M059J (cell line): ENCODE measurements around the gene RGS9. TPM values are rescaled to one million over a fixed set of nuclear protein-coding genes. Genes with fewer than 3 reads are reported as not detected.
"Not testable (repeated sequence)": the region's sequence is repeated elsewhere in the genome, so short reads cannot be mapped to it uniquely, and the experiment has no call there.

Experiments used
- DNase-seq: peaks from one replicate; pipeline ENCODE4 v3.0.0-alpha.2; 2012; ENCODE audit warnings: low read depth
- total RNA-seq: library from RNA; depleted of rRNA; stranded (reverse); fragments of >200 nt; shearing (Covaris generic); gene quantifications from 2 replicates; pipeline ENCODE4 v1.2.3, GENCODE V29; 2014

The RGS9 gene
- total RNA-seq, 1 experiment from 2014 or later, result 5.4 TPM

- DNase-seq, result no peak
Observed at GRCh38 chr17:65156185-65156834, 19.1 kb downstream of the RGS9 start.

- DNase-seq, result no peak
Observed at GRCh38 chr17:65156835-65157565, 19.8 kb downstream of the RGS9 start.

- DNase-seq, result no peak
Observed at GRCh38 chr17:65158041-65158440, 20.9 kb downstream of the RGS9 start.

DNA sequence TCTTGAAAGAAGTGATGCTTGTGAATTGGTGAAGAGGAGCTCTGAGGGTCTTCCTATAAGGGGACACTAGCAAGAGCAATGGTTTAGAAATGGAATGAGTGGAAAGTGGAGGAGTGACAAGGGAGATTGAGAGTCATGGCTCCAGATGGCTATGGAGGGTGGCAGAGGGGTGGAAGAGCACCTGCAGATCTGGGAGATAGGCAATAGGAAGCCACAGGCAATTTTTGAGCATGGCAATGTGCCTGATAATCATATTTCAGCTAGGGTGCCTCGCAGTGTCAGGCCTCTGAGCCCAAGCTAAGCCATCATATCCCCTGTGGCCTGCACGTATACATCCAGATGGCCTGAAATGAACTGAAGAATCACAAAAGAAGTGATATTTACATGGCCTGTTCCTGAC, 21.5 kb downstream of the RGS9 start:
- DNase-seq, result no peak

- DNase-seq, result no peak
Observed at GRCh38 chr17:65160516-65160915, 23.3 kb downstream of the RGS9 start.

DNA sequence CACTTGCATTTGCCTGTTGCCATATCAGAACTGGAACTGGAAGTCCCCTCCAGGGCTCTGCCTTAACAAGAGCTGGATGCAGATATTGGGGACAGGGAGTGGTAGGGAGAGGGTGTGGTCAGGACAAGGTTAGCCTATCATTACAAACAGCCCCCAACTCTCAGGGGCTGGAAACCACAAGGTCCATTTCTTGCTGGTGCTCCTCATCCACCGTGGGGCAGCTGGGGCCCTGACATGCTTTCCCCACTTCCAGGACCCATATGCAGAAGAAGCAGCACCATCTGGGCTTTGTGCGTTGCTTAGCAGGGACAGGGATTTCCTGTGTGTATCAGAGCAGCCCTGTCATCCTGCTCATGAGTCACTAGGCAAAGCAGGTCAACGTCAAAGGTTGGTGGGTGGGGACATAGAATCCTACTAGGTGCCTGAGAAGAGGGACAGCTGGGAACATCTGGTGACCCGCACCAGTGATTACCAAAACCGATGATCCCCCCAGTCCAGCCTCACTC, 26.9 kb downstream of the RGS9 start:
- peak; percentile 75 for DNase-seq

DNA sequence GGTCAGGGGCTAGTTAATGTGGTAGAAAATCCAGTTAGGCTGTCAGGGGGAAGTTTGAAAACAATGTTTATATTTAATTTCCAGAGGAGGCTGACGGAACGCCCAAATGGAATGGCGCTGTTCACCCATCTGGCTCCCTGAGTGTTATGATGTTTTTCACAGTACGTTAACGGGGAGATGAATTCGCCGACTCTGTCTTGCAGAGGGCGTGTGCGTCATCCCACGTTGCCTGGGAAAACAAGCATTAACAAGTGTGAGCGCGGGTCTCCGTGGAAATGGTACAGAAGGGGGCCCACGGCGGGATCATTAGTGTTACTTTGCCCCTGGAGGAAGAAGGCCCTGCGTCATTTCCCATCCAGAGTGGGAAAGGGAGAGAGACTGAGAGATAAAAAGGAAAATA, 29.6 kb downstream of the RGS9 start:
- DNase-seq, result no peak

DNA sequence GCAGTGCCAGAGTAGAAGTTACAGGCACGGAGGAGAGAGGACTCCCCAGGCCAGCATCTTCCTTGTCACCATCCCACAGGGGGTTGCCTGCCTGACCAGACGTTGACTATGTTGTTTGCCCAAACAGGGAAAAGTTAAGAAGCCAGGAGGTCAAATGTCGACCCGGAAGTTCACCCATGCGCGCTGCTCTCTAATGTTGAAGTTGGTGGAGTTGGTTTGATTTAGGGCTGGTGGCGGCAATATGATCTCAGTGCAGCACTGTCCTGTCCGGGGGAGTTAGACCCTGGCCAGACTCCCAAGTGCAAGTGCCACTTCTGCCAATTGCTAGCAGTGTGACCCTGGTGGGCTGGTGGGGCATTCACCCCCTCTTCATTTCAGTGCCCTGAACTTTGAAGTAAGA, 30.4 kb downstream of the RGS9 start:
- no peak for DNase-seq

- no peak for DNase-seq
Observed at GRCh38 chr17:65169691-65170090, 32.5 kb downstream of the RGS9 start.

GRCh38 chr17:65170839-65171238, 33.7 kb downstream of the RGS9 start:
- DNase-seq, result peak; percentile 72

DNA sequence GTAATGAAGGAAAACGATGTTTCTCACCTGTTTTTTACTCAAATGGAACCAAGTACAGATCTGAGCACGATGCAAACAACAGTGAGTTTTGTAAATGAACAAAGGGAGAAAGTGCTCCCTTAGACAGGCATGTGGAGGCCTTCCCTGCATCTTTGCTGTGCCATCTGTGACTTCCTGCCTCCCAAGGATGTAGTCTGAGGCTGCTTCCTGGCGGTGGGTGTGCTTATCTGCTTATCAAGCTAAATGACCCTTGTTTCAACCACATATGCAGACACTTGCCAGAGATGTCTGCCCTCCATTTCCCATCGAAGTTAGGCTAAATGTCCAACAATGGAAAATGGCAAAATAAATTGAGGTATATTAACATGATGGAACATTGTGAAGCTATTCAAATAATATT, 34.6 kb downstream of the RGS9 start:
- no peak for DNase-seq

DNA sequence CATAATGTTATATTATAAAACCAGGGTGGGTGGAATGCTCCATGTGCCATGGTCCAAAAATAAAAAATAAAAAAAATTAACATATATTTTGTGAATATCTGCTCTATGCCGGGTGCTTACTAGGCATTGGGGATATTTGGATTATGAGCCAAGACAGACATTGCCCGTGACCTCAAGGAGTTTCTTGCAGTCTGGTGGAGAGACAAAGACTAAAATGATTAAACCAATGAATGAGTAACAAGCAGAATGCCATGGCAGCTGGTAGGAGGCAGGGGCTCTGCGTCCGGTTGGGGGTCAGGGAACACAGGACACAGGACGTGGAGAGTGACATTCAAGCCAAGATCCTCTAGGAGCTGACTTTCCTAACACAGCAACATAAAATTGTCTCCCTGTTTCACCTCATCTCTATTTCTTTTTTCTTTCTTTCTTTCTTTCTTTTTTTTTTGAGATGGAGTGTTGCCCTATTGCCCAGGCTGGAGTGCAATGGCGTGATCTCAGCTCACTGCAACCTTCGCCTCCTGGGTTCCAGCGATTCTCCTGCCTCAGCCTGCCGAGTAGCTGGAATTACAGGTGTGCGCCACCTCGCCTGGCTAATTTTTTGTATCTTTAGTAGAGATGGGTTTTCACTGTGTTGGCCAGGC, 35.4 kb downstream of the RGS9 start:
- DNase-seq, result no peak

- DNase-seq, result peak; percentile 70
Observed at GRCh38 chr17:65173284-65173793, 36.2 kb downstream of the RGS9 start.

DNA sequence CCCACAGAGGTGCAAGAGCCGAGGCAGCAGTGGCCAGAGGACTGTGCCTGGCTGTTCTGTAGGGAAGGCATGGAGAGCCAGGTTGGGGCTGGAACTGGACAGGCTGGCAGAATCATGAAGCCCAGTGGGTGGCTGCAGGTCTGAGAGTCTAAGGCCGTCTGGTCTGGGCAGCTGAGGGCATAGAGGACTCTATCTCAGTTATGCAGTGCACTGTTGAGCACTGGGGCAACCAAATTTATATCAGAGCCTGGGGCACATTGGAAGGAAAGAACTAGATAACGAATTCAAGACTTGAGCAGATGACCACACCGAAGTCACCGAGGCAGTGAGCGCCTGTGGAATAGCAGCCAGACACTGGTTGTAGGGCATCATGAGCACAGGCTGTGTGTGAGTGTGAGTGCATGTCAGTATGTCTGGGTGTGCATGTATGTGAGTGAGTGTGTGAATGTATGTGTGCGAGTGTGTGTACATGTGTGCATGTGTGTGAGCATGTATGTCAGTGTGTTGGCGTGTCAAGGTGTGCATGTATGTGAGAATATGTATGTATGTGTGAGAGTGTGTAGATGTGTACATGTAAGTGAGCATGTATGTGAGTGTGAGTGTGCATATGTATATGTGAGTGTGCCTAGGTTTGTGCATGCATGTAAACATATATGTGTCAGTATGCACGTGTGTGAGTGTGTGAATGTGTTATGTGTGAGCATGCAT, 37.0 kb downstream of the RGS9 start:
- no peak for DNase-seq

DNA sequence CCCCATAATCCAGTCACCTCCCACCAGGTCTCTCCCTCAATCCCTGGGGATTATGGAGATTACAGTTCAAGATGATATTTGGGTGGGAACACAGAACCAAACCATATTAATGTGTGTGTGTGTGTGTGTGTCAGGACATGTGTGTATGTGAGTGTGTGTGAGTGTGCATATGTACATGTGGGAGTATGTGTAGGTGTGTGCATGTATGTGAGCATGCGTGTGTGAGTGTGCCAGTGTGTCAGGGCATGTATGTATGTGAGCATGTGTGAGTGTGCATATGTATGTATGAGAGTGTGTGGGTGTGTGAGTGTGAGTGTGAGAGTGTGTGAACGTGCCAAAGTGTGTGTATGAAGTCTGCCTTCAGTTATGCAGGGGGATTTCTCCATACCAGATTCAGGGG, 37.8 kb downstream of the RGS9 start:
- no peak for DNase-seq

DNA sequence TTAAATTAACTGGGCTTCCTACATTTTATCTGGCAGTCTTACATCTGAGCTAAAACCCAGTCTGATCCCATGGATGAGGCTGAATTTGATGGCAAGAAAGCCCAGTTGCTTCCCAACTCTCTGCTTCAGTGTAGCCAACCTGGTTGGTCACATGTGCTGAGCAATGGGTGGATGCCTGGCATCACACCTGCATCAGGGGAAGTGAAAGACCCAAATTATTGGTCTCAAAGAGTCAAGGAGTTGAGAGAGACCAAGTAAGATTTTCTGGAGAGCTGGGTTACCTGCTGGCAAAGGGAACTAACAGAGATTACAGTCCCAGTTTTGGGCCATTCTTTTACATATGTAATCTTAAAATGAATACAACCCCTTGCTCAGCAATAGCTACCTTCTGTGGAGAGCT, 38.8 kb downstream of the RGS9 start:
- no peak for DNase-seq

- DNase-seq, result no peak
Observed at GRCh38 chr17:65176646-65177409, 39.7 kb downstream of the RGS9 start.

GRCh38 chr17:65177901-65178300, 40.7 kb downstream of the RGS9 start:
- peak; percentile 66 for DNase-seq

DNA sequence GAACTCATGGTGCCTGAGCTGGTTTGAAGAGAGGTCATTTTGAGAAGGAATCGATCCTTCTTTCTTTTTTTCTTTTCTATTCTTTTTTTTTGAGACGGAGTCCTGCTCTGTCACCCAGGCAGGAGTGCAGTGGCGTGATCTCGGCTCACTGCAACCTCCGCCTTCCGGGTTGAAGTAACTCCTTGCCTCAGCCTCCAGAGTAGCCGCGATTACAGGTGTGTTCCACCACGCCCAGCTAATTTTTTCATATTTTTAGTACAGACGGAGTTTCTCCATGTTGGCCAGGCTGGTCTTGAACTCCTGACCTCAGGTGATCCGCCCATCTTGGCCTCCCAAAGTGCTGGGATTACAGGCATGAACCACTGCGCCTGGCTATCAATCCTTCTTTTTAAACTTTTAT, 43.1 kb downstream of the RGS9 start:
- DNase-seq, result not testable (repeated sequence)

GRCh38 chr17:65180752-65181236, 43.6 kb downstream of the RGS9 start:
- DNase-seq, result not testable (repeated sequence)
